ENCODE results near the gene USP7.
A peak's percentile ranks its signal among the peaks of the same experiment; 100 is the strongest.
"Not testable (repeated sequence)": the region's sequence is repeated elsewhere in the genome, so short reads cannot be mapped to it uniquely, and the experiment has no call there.

Gene USP7

GRCh38 chr16:8972843-8973586, 9.3 kb upstream of the USP7 start:
- no peak for DNase-seq

- DNase-seq, result no peak
Measured at GRCh38 chr16:8971416-8971815, 7.7 kb upstream of the USP7 start.

- DNase-seq, result not testable (repeated sequence)
Measured at GRCh38 chr16:8969202-8969897, 5.6 kb upstream of the USP7 start.

- DNase-seq, result not testable (repeated sequence)
Measured at GRCh38 chr16:8968054-8968453, 4.3 kb upstream of the USP7 start.

- DNase-seq, result peak; percentile 64
Measured at GRCh38 chr16:8967132-8967821, 3.6 kb upstream of the USP7 start.

GRCh38 chr16:8966817-8967131, 3.1 kb upstream of the USP7 start:
- DNase-seq, result no peak

- DNase-seq, result no peak
Measured at GRCh38 chr16:8964462-8964861, 756 bp upstream of the USP7 start.

GRCh38 chr16:8963010-8963820, 491 bp downstream of the USP7 start:
- no peak for DNase-seq

- peak; percentile 37 for DNase-seq
Measured at GRCh38 chr16:8962393-8963009, 1.2 kb downstream of the USP7 start.

GRCh38 chr16:8961811-8962390, 1.8 kb downstream of the USP7 start:
- peak; percentile 37 for DNase-seq

- no peak for DNase-seq
Measured at GRCh38 chr16:8960788-8961109, 3.0 kb downstream of the USP7 start.

- peak; percentile 65 for DNase-seq
Measured at GRCh38 chr16:8959921-8960787, 3.6 kb downstream of the USP7 start.

GRCh38 chr16:8958344-8959167, 5.2 kb downstream of the USP7 start:
- DNase-seq, result peak; percentile 54

- no peak for DNase-seq
Measured at GRCh38 chr16:8957509-8958157, 6.1 kb downstream of the USP7 start.

GRCh38 chr16:8957063-8957397, 6.7 kb downstream of the USP7 start:
- DNase-seq, result no peak

- no peak for DNase-seq
Measured at GRCh38 chr16:8956265-8957062, 7.2 kb downstream of the USP7 start.

- no peak for DNase-seq
Measured at GRCh38 chr16:8955828-8956227, 7.9 kb downstream of the USP7 start.

- DNase-seq, result no peak
Measured at GRCh38 chr16:8953064-8953463, 10.6 kb downstream of the USP7 start.

GRCh38 chr16:8952281-8952751, 11.4 kb downstream of the USP7 start:
- no peak for DNase-seq

Measured in OCI-M1 (cell line).